Neural progenitor cell (in vitro differentiated cells): ENCODE measurements around the gene PPM1H. TPM values are rescaled to one million over a fixed set of nuclear protein-coding genes. Genes with fewer than 3 reads are reported as not detected.

Experiments used
- DNase-seq: peaks from one replicate; pipeline ENCODE4 v3.0.0-alpha.2; 2016; ENCODE audit warnings: low spot score
- H2AFZ ChIP-seq: fragments of 200-600 bp; sonication (generic); replicated peaks from 2 replicates; pipeline ENCODE4 v1.6.1; 2016; ENCODE audit warnings: antibody characterized with exemption
- H3F3A ChIP-seq: fragments of 200-600 bp; sonication (generic); 2 replicates; pipeline ENCODE4 v1.6.1; 2016; ENCODE audit warnings: antibody characterized with exemption, low read depth
- H3K27ac ChIP-seq: fragments of 200-600 bp; sonication (generic); 2 replicates; pipeline ENCODE4 v1.5.1; 2016; ENCODE audit warnings: mild to moderate bottlenecking
- H3K27me3 ChIP-seq: fragments of 200-600 bp; sonication (generic); 2 replicates; pipeline ENCODE4 v1.6.1; 2016; ENCODE audit warnings: mild to moderate bottlenecking, moderate library complexity
- H3K36me3 ChIP-seq: fragments of 200-600 bp; sonication (generic); 2 replicates; pipeline ENCODE4 v1.5.1; 2016
- H3K4me1 ChIP-seq: fragments of 200-600 bp; sonication (generic); 2 replicates; pipeline ENCODE4 v1.6.1; 2016; ENCODE audit warnings: mixed run types
- H3K4me2 ChIP-seq: fragments of 200-600 bp; sonication (generic); 2 replicates; pipeline ENCODE4 v1.6.1; 2016
- H3K4me3 ChIP-seq: fragments of 200-600 bp; sonication (generic); 2 replicates; pipeline ENCODE4 v1.5.1; 2016
- H3K79me2 ChIP-seq: fragments of 200-600 bp; sonication (generic); 2 replicates; pipeline ENCODE4 v1.6.1; 2016; ENCODE audit warnings: low read depth
- H3K9ac ChIP-seq: fragments of 200-600 bp; sonication (generic); 2 replicates; pipeline ENCODE4 v1.6.1; 2016
- H3K9me3 ChIP-seq: fragments of 200-600 bp; sonication (generic); 2 replicates; pipeline ENCODE4 v1.5.1; 2016; ENCODE audit warnings: low read depth
- H4K20me1 ChIP-seq: fragments of 200-600 bp; sonication (generic); 2 replicates; pipeline ENCODE4 v1.6.1; 2016; ENCODE audit warnings: low read depth
- H3K27ac Mint-ChIP-seq: 3 replicates; pipeline ENCODE4 v1.8.0; 2021; ENCODE audit warnings: mixed read lengths
- H3K27me3 Mint-ChIP-seq: 2 replicates; pipeline ENCODE4 v1.8.0; 2022; ENCODE audit warnings: low read depth, mild to moderate bottlenecking, inconsistent platforms, moderate library complexity, mixed read lengths; ENCODE audit not compliant: insufficient read depth
- H3K36me3 Mint-ChIP-seq: 3 replicates; pipeline ENCODE4 v1.8.0; 2021; ENCODE audit warnings: mixed read lengths
- H3K4me1 Mint-ChIP-seq: 3 replicates; pipeline ENCODE4 v1.8.0; 2021; ENCODE audit warnings: mixed read lengths
- H3K4me3 Mint-ChIP-seq: 3 replicates; pipeline ENCODE4 v1.8.0; 2021; ENCODE audit warnings: mild to moderate bottlenecking, moderate library complexity, mixed read lengths
- H3K9me3 Mint-ChIP-seq: 3 replicates; pipeline ENCODE4 v1.8.0; 2020; ENCODE audit warnings: mixed read lengths
- EZH2 ChIP-seq: fragments of 200-600 bp; sonication (generic); IDR thresholded peaks from 2 replicates; pipeline ENCODE4 v1.6.1; 2017; ENCODE audit warnings: antibody characterized with exemption, mild to moderate bottlenecking, moderate library complexity
- EZH2phosphoT487 ChIP-seq: fragments of 200-600 bp; sonication (generic); IDR thresholded peaks from 2 replicates; pipeline ENCODE4 v1.6.1; 2017; ENCODE audit warnings: antibody characterized with exemption
- total RNA-seq: library from RNA; depleted of rRNA; stranded (reverse); fragments of >200 nt; gene quantifications from 2 replicates; pipeline ENCODE4 v1.2.3, GENCODE V29; 2015; ENCODE audit warnings: low replicate concordance
- TF ChIP-seq, protein P1 (sequence below): fragments of 200-600 bp; sonication (generic); IDR thresholded peaks from 2 replicates; pipeline ENCODE4 v1.5.1; 2017; ENCODE audit warnings: antibody characterized with exemption, mild to moderate bottlenecking

Gene PPM1H
- total RNA-seq, 1 donor from 2014 or later: 4.6 TPM

GRCh38 chr12:62689042-62689839 lies 245.7 kb downstream of the PPM1H start:
- Histone ChIP-seq H3K9me3 (no peaks in the 10 kb centered on the region), H3F3A (no peaks in the 10 kb centered on the region), H3K79me2 (no peaks in the 10 kb centered on the region), H3K4me2 (no peak overlapping the region), H3K36me3 (no peaks in the 10 kb centered on the region), H4K20me1 (no peaks in the 10 kb centered on the region), H2AFZ (no peak overlapping the region), H3K27me3 (no peaks in the 10 kb centered on the region), H3K4me1 (peaks cover 10% of the 10 kb centered on the region), H3K4me3 (no peak overlapping the region), H3K9ac (no peak overlapping the region), H3K27ac (no peak overlapping the region)
- H3K27ac Mint-ChIP-seq: no peak overlapping the region
- TF ChIP-seq EZH2phosphoT487 (no peak), EZH2 (no peak)
- TF ChIP-seq, protein P1, sequence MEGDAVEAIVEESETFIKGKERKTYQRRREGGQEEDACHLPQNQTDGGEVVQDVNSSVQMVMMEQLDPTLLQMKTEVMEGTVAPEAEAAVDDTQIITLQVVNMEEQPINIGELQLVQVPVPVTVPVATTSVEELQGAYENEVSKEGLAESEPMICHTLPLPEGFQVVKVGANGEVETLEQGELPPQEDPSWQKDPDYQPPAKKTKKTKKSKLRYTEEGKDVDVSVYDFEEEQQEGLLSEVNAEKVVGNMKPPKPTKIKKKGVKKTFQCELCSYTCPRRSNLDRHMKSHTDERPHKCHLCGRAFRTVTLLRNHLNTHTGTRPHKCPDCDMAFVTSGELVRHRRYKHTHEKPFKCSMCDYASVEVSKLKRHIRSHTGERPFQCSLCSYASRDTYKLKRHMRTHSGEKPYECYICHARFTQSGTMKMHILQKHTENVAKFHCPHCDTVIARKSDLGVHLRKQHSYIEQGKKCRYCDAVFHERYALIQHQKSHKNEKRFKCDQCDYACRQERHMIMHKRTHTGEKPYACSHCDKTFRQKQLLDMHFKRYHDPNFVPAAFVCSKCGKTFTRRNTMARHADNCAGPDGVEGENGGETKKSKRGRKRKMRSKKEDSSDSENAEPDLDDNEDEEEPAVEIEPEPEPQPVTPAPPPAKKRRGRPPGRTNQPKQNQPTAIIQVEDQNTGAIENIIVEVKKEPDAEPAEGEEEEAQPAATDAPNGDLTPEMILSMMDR: no peak
- no peak overlapping the region for H3K4me3 Mint-ChIP-seq
- peaks cover 20% of the 10 kb centered on the region for H3K4me1 Mint-ChIP-seq
- peaks cover 35% of the 10 kb centered on the region for H3K36me3 Mint-ChIP-seq
- H3K27me3 Mint-ChIP-seq: no peaks in the 10 kb centered on the region
- H3K9me3 Mint-ChIP-seq: peaks cover 2% of the 10 kb centered on the region
- no peak for DNase-seq

GRCh38 chr12:62686938-62687337 lies 248.0 kb downstream of the PPM1H start:
- H3K27me3 Mint-ChIP-seq: no peaks in the 10 kb centered on the region
- TF ChIP-seq EZH2phosphoT487 (no peak), EZH2 (no peak)
- TF ChIP-seq, protein P1: no peak
- no peak for DNase-seq
- peaks cover 24% of the 10 kb centered on the region for H3K36me3 Mint-ChIP-seq
- Histone ChIP-seq H3F3A (no peaks in the 10 kb centered on the region), H4K20me1 (no peaks in the 10 kb centered on the region), H3K27me3 (no peaks in the 10 kb centered on the region), H3K9me3 (no peaks in the 10 kb centered on the region), H3K36me3 (no peaks in the 10 kb centered on the region), H3K27ac (no peak overlapping the region), H2AFZ (no peak overlapping the region), H3K79me2 (no peaks in the 10 kb centered on the region), H3K4me1 (peaks cover 22% of the 10 kb centered on the region), H3K4me2 (no peak overlapping the region), H3K9ac (no peak overlapping the region), H3K4me3 (no peak overlapping the region)
- no peak overlapping the region for H3K27ac Mint-ChIP-seq
- no peaks in the 10 kb centered on the region for H3K9me3 Mint-ChIP-seq
- peaks cover 23% of the 10 kb centered on the region for H3K4me1 Mint-ChIP-seq
- no peak overlapping the region for H3K4me3 Mint-ChIP-seq

- Histone ChIP-seq H3K4me3 (no peak overlapping the region), H3K4me2 (peak overlapping the region; percentile 25), H2AFZ (peak overlapping the region; percentile 77), H3K27ac (no peak overlapping the region), H3K4me1 (peaks cover 22% of the 10 kb centered on the region), H3K79me2 (no peaks in the 10 kb centered on the region), H3K27me3 (no peaks in the 10 kb centered on the region), H3K36me3 (no peaks in the 10 kb centered on the region), H3F3A (no peaks in the 10 kb centered on the region), H4K20me1 (no peaks in the 10 kb centered on the region), H3K9me3 (no peaks in the 10 kb centered on the region), H3K9ac (no peak overlapping the region)
- H3K27ac Mint-ChIP-seq: no peak overlapping the region
- H3K9me3 Mint-ChIP-seq: peaks cover 4% of the 10 kb centered on the region
- H3K36me3 Mint-ChIP-seq: peaks cover 22% of the 10 kb centered on the region
- no peaks in the 10 kb centered on the region for H3K27me3 Mint-ChIP-seq
- no peak for DNase-seq
- TF ChIP-seq EZH2phosphoT487 (no peak), EZH2 (no peak)
- TF ChIP-seq, protein P1: no peak
- no peak overlapping the region for H3K4me3 Mint-ChIP-seq
- H3K4me1 Mint-ChIP-seq: peaks cover 30% of the 10 kb centered on the region
Observed at GRCh38 chr12:62684570-62685295, 250.2 kb downstream of the PPM1H start.
